Measurements from ENCODE around the gene ADGRG1. TPM values are rescaled to one million over a fixed set of nuclear protein-coding genes. Genes with fewer than 3 reads are reported as not detected.

Gene ADGRG1
- polyA plus RNA-seq, 1 of the 3 experiments (the other 2 are of a cell fraction): 7.4 TPM

DNA sequence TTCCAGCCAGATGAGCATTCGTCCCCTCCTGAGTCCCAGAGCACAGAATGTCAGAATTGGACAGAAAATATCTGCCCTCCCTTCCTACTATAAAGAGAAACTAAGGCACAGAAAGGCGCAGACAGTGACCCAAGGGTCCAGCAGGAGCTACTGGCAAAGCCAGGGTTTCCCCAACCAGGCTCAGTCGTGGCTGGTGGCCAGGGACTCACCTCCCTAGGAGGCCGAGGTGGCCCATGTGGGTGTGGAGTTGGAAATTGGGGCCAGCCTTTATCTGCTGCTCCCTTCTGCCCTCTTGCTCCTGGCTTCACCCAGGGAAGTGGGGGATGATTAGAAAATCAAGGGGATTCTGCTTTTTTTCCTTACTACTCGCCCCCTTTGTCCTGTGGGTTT lies 67.2 kb downstream of the ADGRG1 start:
- DNase-seq: no peak
- H3K4me2 ChIP-seq: no peak overlapping the region
- H3K36me3 ChIP-seq (replicated peaks in 1 of 2; ENCODE audit: control insufficient read depth in 1 of 2, insufficient read depth in 2 of 2, low read length in 1 of 2): no peaks in the 10 kb centered on the region
- H3F3A ChIP-seq (replicated peaks; ENCODE audit: insufficient read depth): no peaks in the 10 kb centered on the region
- no peak overlapping the region for H3K27ac ChIP-seq (ENCODE audit: low read depth in 2 of 2, low read length in 1 of 2)
- ChIA-PET POLR2A (no interaction called here), CTCF (no interaction called here)
- no peak overlapping the region for H3K4me3 ChIP-seq (ENCODE audit: low read depth in 2 of 2, low read length in 1 of 2)
- H3K27me3 ChIP-seq (ENCODE audit: insufficient read depth): no peaks in the 10 kb centered on the region; the same call in 1 of the 2 replicates
- TF ChIP-seq CHD2 (IDR thresholded peaks at IDR 0.05; ENCODE audit: low read length, partially characterized antibody): no peak
- TF ChIP-seq, protein P1, sequence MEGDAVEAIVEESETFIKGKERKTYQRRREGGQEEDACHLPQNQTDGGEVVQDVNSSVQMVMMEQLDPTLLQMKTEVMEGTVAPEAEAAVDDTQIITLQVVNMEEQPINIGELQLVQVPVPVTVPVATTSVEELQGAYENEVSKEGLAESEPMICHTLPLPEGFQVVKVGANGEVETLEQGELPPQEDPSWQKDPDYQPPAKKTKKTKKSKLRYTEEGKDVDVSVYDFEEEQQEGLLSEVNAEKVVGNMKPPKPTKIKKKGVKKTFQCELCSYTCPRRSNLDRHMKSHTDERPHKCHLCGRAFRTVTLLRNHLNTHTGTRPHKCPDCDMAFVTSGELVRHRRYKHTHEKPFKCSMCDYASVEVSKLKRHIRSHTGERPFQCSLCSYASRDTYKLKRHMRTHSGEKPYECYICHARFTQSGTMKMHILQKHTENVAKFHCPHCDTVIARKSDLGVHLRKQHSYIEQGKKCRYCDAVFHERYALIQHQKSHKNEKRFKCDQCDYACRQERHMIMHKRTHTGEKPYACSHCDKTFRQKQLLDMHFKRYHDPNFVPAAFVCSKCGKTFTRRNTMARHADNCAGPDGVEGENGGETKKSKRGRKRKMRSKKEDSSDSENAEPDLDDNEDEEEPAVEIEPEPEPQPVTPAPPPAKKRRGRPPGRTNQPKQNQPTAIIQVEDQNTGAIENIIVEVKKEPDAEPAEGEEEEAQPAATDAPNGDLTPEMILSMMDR (IDR thresholded peaks at IDR 0.05): no peak
- no peak for TF ChIP-seq SIN3A (IDR thresholded peaks at IDR 0.05; ENCODE audit: borderline replicate concordance, low read depth, low read length)
- TF ChIP-seq FOSL2 (IDR thresholded peaks at IDR 0.05; ENCODE audit: borderline replicate concordance, low read depth): no peak
- no peak for TF ChIP-seq FOXJ3 (CRISPR knock-in tag; IDR thresholded peaks at IDR 0.05)
- no peak for TF ChIP-seq GABPA (IDR thresholded peaks at IDR 0.05; ENCODE audit: low read depth)
- no peak for TF ChIP-seq RXRA (IDR thresholded peaks at IDR 0.05; ENCODE audit: borderline replicate concordance, low read depth)
- no peak for TF ChIP-seq SMC3 (IDR thresholded peaks at IDR 0.05; ENCODE audit: low read depth, low read length)
- H3K9me2 ChIP-seq: no peaks in the 10 kb centered on the region
- H3K4me1 ChIP-seq (ENCODE audit: control insufficient read depth in 1 of 2, insufficient read depth in 2 of 2, low read depth in 1 of 2, low read length in 1 of 2): peaks cover 0 to 5% of the 10 kb centered on the region in 2 experiments; a peak in 1 of 4 replicates
- H3K9me3 ChIP-seq: no peaks in the 10 kb centered on the region
- H4K20me1 ChIP-seq (ENCODE audit: insufficient read depth): no peaks in the 10 kb centered on the region
- H3K9ac ChIP-seq: no peak overlapping the region
- 75% methylated on average over 5 of the region's 5 CpGs for WGBS (ENCODE audit: low lambda C conversion rate)
- no peaks in the 10 kb centered on the region for H3K79me2 ChIP-seq (ENCODE audit: insufficient read depth)
- H2AFZ ChIP-seq (ENCODE audit: low read depth): no peak overlapping the region

DNA sequence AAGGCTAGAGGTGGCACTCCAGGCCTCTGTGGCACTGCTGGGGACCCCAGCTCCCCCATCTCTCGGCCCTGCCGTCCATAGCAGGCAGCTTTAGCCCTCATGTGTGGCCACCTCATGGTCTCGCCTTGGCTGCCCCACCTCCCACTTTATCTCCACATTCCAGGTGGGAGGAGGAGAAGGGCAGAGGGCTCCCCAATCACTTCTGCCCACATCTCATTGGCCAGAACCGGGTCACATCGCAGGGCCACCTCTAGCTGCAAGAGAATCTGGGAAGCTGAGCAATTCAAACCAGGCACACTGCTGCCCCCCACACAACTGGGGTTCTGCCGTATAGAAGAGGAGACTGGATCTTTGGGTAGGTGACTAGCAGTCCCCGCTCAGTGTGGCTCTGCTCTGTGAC lies 67.8 kb downstream of the ADGRG1 start:
- Histone ChIP-seq H3K9me3 (no peaks in the 10 kb centered on the region), H3K9ac (no peak overlapping the region), H3K4me1 (ENCODE audit: control insufficient read depth in 1 of 2, insufficient read depth in 2 of 2, low read depth in 1 of 2, low read length in 1 of 2) (peaks cover 0 to 5% of the 10 kb centered on the region in 2 experiments; a peak in 1 of 4 replicates), H3F3A (replicated peaks; ENCODE audit: insufficient read depth) (no peaks in the 10 kb centered on the region), H3K4me2 (no peak overlapping the region), H3K27ac (ENCODE audit: low read depth in 2 of 2, low read length in 1 of 2) (no peak overlapping the region), H2AFZ (ENCODE audit: low read depth) (no peak overlapping the region), H3K27me3 (ENCODE audit: insufficient read depth) (no peaks in the 10 kb centered on the region; the same call in 1 of the 2 replicates), H3K4me3 (ENCODE audit: low read depth in 2 of 2, low read length in 1 of 2) (no peak overlapping the region), H3K79me2 (ENCODE audit: insufficient read depth) (no peaks in the 10 kb centered on the region), H3K36me3 (replicated peaks in 1 of 2; ENCODE audit: control insufficient read depth in 1 of 2, insufficient read depth in 2 of 2, low read length in 1 of 2) (no peaks in the 10 kb centered on the region), H4K20me1 (ENCODE audit: insufficient read depth) (no peaks in the 10 kb centered on the region), H3K9me2 (no peaks in the 10 kb centered on the region)
- WGBS (ENCODE audit: low lambda C conversion rate): 89% methylated on average over 6 of the region's 7 CpGs
- no peak for DNase-seq
- ChIA-PET POLR2A (no interaction called here), CTCF (interaction anchor here (0.9 kb wide), 1 partner anchor 47 kb away, joined by 3 read pairs; no protein-coding TSS in a partner anchor)
- TF ChIP-seq RFX5 (IDR thresholded peaks at IDR 0.05; ENCODE audit: low read length) (no peak), GATA2 (CRISPR knock-in tag; IDR thresholded peaks at IDR 0.05) (no peak), EP300 (IDR thresholded peaks at IDR 0.05; ENCODE audit: borderline replicate concordance in 1 of 2, low read depth in 1 of 2, low read length in 1 of 2) (no peak), SIN3A (IDR thresholded peaks at IDR 0.05; ENCODE audit: borderline replicate concordance, low read depth, low read length) (no peak), TEAD4 (IDR thresholded peaks at IDR 0.05; ENCODE audit: borderline replicate concordance, insufficient read depth) (no peak), RCOR1 (IDR thresholded peaks at IDR 0.05; ENCODE audit: low read length) (no peak), FOXJ3 (CRISPR knock-in tag; IDR thresholded peaks at IDR 0.05) (no peak), RAD21 (IDR thresholded peaks at IDR 0.05; ENCODE audit: low read length) (no peak), GABPA (IDR thresholded peaks at IDR 0.05; ENCODE audit: low read depth) (no peak), SMC3 (IDR thresholded peaks at IDR 0.05; ENCODE audit: low read depth, low read length) (no peak), TAF1 (IDR thresholded peaks at IDR 0.05; ENCODE audit: borderline replicate concordance, low read depth, low read length) (no peak), EZH2phosphoT487 (IDR thresholded peaks at IDR 0.05; ENCODE audit: borderline replicate concordance, low read depth) (no peak)
- TF ChIP-seq, protein P2, sequence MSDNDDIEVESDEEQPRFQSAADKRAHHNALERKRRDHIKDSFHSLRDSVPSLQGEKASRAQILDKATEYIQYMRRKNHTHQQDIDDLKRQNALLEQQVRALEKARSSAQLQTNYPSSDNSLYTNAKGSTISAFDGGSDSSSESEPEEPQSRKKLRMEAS (IDR thresholded peaks at IDR 0.05; ENCODE audit: low read depth): no peak
- TF ChIP-seq, protein P3, sequence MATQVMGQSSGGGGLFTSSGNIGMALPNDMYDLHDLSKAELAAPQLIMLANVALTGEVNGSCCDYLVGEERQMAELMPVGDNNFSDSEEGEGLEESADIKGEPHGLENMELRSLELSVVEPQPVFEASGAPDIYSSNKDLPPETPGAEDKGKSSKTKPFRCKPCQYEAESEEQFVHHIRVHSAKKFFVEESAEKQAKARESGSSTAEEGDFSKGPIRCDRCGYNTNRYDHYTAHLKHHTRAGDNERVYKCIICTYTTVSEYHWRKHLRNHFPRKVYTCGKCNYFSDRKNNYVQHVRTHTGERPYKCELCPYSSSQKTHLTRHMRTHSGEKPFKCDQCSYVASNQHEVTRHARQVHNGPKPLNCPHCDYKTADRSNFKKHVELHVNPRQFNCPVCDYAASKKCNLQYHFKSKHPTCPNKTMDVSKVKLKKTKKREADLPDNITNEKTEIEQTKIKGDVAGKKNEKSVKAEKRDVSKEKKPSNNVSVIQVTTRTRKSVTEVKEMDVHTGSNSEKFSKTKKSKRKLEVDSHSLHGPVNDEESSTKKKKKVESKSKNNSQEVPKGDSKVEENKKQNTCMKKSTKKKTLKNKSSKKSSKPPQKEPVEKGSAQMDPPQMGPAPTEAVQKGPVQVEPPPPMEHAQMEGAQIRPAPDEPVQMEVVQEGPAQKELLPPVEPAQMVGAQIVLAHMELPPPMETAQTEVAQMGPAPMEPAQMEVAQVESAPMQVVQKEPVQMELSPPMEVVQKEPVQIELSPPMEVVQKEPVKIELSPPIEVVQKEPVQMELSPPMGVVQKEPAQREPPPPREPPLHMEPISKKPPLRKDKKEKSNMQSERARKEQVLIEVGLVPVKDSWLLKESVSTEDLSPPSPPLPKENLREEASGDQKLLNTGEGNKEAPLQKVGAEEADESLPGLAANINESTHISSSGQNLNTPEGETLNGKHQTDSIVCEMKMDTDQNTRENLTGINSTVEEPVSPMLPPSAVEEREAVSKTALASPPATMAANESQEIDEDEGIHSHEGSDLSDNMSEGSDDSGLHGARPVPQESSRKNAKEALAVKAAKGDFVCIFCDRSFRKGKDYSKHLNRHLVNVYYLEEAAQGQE (IDR thresholded peaks at IDR 0.05; ENCODE audit: low read depth, low read length): no peak
- TF ChIP-seq, protein P4, sequence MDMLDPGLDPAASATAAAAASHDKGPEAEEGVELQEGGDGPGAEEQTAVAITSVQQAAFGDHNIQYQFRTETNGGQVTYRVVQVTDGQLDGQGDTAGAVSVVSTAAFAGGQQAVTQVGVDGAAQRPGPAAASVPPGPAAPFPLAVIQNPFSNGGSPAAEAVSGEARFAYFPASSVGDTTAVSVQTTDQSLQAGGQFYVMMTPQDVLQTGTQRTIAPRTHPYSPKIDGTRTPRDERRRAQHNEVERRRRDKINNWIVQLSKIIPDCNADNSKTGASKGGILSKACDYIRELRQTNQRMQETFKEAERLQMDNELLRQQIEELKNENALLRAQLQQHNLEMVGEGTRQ (IDR thresholded peaks at IDR 0.05; ENCODE audit: borderline replicate concordance, low read depth, low read length): no peak
